Caki2 (cell line): ENCODE results near the gene MTM1. TPM values are rescaled to one million over a fixed set of nuclear protein-coding genes. Genes with fewer than 3 reads are reported as not detected.

Source experiments
- DNase-seq: peaks from one replicate; pipeline ENCODE4 v3.0.0-alpha.2; 2015; ENCODE audit warnings: low read depth
- in situ Hi-C: cut with HindIII; loops from 2 replicates; pipeline ENCODE4 v1.10.0; 2016; ENCODE audit warnings: low sequenced_read_pairs, low pct_unique_long_range_greater_than_20kb, mixed read lengths
- total RNA-seq: library from RNA; depleted of rRNA; stranded (reverse); fragments of >200 nt; shearing (Covaris generic); gene quantifications from 2 replicates; pipeline ENCODE4 v1.2.3, GENCODE V29; 2014; ENCODE audit warnings: low replicate concordance; rRNA removed

MTM1 gene
- total RNA-seq, result 2.4 and 5.1 TPM in 2 replicates

DNA sequence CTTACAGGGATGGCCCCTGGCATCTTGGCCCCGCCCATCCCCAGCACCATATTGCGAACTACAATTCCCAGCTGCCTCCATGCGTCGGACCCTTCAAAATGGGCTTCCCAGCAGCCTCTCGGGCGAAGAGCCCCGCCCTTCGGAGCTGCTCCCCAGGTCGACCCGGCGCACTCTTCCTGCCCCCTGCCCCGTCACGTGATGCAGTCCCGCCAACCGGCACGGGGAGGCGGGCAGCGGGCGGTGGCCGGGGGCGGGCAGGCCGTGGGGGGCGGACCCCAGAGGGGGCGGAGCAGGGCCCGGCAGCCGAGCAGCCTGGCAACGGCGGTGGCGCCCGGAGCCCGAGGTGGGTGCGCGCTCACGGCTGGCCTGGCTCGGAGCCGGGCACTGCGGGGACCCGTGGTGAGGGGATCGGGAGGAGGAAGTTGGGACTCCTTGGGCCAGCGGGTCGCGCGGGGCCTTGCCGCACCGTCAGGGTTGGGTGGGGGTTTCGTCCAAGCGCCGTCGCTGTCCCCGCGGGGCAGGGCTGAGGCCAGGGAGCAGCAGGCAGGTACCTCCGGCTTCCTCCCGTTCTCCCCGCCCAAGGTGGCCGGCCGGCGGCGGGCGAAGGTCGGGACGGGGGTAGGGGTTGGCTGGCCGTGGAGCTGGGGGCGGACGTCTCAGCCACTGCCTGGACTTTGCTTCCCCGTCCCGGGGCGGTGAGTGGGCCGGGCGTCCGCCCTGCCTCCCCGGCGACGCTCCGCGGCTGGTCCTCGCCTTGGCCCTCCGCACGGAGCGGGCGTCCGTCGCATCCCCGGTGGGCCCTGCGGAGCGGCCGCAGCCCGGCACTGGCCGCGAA is at the start of gene MTM1:
Gene MTM1 (plus strand): TSS at position 302 of the 835 bp plus-strand sequence. CDS start 23,994 bp downstream, outside the sequence.
- peak; percentile 89 for DNase-seq
- in situ Hi-C loops, result no loop called here

DNA sequence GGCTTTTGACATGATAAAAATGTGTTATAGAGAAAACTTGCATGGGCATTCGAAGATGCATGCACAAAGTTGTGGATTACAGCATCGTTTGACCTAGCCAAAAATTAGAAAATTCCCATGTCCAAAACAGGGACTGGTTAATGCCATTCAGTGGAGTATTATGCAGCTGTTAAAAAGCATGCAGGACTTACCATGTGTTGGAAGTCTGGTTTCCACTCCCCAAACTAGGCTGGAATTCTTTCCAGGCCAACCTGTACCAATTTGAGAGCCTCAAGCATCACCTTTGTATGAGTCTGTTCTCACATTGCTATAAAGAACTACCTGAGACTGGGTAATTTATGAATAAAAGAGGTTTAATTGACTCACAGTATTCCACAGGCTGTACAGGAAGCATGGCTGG is 45.9 kb upstream of the MTM1 start:
- in situ Hi-C loops, result no loop called here
- DNase-seq, result no peak

DNA sequence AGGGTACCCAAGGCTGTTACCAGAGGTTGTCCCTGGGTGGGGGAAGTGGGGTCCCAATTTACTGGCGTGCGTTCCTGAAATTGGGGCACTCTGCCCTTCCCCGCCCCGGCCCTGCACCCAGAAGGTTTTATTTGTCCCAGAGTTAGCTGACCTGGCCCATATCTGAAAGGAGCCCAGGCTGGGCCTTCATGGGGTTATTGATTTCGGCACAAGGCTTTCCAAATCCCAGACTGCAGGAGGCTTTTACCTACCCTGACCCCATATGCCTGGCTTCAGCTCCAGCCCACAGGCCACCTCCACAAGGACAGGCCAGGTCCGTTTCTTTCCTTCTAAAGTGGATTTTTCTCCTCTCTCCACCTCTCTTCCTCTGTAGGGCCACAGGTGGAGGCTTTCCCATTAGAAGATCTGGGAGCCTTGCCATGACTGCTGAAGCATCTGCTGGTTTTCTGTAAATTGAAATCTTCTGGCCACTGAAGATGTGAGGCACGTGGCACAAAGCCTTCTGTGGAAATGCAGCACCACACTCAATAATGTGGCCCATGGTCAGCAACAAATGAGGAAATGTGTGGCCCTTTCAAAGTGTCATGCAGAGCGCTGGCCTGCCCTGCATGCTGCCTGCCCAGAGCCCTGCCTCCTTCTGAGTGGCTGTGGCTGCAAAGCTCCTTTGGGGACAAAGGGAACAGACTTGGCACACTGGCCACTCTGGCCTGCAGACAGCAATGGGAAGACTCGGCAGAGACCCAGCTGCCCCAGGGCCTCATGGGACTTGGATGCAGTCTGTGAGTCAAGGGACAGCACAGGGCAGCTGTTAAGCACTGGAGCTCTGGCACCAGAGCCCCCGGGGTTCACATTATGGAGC is 43.1 kb upstream of the MTM1 start:
- in situ Hi-C loops, result no loop called here
- DNase-seq, result no peak

DNA sequence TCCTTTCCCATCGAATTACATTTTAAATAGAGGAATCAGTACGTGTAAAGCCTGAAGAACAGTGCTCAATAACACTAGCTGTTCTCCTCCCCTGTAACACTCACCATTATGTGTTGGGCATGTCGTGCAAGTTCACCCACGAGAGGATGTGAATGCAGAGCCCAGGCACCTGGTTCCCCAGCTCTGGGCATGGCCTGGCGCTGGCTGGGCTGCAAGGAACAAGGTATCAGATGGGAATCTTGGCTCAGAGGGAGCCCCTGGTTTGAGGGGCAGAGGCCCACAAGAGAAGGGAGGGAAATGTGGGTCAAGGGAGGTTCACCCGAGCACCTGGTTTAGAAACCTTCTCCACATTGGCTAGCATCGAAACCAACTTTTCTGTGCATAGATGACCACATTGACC is 41.7 kb upstream of the MTM1 start:
- no peak for DNase-seq
- in situ Hi-C loops, result no loop called here

DNA sequence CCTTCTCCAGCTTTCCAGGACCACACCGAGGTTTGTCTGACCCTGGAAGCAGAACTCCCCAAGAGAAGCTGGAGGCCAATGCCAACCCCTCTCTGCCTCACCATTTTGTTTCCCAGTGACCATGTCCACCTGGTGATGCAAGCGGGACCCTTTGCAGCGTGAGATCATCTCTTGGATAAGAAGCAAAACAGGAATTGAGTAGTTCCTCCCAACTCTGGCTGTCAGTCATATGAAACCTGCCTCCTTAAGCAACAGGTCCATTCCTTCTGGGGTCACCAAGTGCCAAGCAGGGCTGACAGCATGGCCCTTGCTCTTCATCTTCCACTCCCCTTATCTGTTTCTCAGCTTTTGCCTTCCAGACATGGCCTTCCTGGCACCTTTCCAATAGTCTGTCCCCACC is 41.3 kb upstream of the MTM1 start:
- DNase-seq, result no peak
- in situ Hi-C loops, result no loop called here

DNA sequence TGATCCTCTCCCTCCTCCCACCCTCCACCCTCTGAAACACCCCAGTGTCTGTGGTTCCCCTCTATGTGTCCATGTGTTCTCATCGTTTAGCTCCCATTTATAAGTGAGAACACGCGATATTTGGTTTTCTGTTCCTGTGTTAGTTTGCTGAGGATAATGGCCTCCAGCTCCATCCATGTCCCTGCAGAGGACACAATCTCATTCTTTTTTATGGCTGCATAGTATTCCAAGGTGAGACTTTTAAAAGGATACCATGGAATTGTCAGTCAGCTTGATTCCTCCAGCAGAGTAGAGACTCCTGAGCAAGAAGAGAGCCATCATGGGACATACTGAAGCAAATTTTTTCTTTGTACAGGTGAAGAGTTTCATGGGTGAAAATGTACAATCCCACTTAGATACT is 38.8 kb upstream of the MTM1 start:
- in situ Hi-C loops, result no loop called here
- DNase-seq, result no peak

DNA sequence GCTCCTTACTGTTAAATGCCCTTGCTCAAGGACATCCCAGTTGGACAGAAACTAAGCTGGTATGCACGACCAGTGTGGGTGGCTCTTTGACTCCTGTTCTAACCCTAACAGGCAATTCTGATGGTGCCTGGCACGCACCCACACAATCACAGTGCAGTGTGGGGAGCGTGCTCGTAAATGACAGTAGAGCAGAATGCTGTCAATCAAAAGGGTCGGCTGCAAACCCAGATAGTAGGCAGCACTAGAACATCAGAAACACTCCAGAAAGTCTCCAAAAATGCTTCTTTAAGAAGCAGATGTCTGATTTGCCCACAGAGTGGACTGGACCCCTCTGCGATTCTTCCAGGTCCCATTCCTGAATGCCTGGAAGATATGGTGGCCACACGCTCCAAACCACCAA is 37.6 kb upstream of the MTM1 start:
- DNase-seq, result no peak
- in situ Hi-C loops, result no loop called here

DNA sequence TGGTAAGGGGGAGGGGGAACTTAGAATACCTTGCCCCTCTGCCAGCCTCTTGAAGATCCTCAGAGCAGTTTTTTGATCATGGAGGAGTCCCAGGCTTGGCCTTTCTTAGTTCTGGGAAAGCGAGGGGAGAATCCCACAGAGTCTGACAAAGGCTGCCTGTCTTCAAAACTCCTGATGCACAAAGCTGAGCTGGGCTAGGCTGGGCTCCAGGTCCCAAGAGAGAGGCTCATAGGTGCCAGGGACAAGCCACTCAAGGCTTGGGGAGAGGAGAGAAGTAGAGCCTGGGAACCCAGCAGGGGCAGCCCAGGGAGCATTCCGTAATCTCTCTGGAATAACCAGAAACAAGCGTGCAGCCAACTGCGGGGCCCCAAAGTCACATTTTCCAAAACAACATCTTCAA is 37.0 kb upstream of the MTM1 start:
- DNase-seq, result no peak
- in situ Hi-C loops, result no loop called here

DNA sequence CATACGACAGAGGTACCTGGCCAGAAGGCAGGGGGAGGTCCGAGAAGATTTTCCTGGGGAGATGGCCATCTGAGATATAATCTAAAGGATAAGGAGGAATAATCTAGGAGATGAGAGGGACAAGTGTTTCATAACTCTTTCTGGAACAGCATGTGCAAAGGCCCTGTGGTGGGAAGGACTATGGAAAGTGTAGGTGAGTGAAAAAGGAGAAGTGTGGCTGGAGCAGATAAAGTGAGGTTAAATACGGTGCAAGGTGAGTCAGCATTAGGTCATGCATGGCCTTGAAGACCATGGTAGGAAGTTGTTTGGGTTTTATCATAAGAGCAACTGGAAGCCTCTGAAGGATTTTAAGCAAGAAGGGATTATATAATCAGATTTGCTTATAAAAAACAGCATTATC is 34.6 kb upstream of the MTM1 start:
- in situ Hi-C loops, result no loop called here

DNA sequence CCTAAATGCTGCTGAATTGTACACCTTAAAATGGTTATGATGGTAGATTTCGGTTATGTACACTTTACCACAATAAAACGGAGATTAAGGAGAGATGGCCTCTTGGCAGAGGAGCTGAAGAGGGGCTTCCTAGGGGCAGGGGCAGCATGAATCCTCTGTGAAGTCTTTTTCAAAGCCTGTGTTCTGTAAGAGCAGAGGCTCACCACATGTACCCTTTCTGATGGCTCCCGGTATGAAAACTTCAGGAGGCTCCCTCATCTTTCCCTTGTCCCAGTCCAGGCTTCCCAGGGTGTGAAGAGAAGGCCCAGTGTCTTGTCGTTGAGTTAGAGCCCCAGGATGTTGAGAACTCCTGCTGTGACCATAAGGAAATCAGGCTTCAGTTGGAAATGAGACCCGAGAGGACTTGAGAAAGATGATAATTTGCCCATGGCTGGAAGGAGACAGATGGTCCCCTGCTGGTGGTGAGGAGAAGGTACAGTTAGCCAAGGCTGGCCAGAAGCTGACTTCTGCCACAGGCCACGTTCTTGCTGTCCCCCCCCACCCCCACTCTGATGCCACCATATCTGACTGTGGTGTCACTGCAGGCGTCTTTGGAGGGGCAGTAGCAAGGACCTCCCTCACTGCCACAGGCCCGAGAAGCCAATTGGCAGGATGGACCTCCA is 31.8 kb upstream of the MTM1 start:
- in situ Hi-C loops, result no loop called here
- DNase-seq, result no peak

More for the DNA sequence above, 34.6 kb upstream of the MTM1 start:
- DNase-seq, result no peak

DNA sequence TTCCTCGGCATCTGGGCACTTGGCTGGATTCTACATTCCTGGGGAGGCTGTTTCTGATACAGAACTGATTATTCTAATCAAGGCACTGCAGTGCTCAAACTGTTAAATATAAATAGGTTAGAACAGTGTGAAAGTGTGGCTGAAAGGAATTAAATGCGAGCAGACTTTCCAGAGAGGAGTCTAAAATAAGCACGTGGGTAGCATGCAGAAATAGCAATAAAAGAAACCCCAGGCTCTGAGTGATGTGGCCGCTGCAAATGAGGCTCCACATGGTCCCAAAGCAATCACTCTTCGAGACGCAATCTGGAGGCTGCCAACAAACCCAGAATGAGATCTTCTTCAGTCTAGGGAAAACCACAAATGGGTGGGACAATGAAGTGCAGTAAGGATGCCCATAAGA is 30.6 kb upstream of the MTM1 start:
- in situ Hi-C loops, result no loop called here
- no peak for DNase-seq

DNA sequence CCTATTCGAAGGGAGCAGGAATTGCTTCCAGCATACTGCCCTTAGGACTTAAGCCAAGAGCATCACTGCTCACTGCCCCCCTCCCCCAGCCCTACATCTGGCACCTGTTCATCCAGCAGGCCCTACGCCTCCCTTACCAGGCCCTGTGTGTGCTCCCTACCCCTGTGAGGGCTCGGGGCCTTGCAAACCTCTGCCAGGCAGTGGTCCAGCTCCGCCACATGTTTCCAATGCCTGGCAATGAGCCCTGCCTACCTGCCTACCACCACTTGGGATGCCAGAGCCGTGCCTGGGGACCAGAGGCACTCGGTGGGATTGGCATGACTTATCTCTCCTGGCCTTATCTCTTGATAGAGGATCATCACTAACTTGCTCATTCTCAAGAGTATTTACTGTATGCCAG is 27.5 kb upstream of the MTM1 start:
- no peak for DNase-seq
- in situ Hi-C loops, result no loop called here

DNA sequence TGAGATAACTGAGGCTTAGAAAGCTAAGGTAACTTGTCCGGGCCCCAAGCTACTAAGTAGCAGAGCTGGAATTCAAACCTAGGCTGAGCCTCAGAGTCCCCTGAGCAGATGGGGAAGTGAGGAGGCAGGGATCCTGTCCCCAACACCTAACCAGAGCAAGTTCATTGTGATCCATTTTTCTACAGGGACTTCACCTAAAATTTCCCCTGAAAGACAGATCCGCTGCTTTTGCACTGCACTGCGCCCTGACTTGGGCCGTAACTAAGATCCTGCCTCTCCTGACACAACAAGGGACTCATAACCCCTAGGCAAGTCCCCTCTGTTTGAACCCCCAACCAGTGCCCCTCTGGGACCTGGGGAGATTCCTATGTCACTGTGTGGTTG is 25.6 kb upstream of the MTM1 start:
- DNase-seq, result no peak
- in situ Hi-C loops, result no loop called here

DNA sequence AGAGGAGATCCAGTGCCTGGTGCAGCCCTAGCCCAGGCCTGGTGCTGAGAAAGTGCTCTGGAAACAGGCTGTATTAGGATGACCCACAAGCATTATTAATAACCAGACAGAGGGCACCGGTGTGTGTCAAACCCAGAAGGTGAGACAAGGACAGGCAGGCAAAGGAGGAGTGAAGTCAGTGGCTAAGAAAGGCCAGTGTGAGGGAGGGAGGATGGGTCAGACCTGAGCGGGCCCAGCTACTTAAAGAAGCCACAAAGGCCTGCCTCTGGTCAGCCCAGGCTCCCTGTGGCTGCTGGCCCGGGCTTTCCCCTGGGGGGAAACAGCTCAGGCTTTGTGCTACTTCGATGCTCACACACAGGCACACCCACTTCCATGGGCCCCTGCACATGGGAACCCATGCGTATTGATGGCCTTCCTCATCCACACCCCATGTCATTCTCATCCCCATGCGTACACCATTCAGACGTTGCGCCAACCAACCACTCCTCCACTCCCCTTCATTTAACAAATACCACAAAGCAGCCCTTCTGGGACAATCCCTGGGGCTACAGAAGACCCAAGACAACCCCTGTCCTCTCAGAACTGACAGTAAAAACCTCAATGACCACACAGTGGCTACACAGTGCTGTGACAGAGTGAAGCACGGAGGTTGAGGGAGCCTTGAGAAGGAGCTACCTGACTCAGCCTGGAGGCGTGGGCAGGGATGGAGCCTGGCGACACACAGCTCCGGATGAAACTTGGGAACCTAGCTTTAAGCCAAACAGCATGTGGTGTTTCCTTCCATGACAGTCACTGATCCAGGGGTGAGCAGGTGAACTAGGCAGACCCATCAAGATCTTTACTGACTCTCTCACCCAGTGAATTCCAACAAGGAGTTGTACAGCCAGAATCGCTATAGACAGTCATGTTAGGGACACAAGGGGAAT is 24.9 kb upstream of the MTM1 start:
- DNase-seq, result peak; percentile 23

DNA sequence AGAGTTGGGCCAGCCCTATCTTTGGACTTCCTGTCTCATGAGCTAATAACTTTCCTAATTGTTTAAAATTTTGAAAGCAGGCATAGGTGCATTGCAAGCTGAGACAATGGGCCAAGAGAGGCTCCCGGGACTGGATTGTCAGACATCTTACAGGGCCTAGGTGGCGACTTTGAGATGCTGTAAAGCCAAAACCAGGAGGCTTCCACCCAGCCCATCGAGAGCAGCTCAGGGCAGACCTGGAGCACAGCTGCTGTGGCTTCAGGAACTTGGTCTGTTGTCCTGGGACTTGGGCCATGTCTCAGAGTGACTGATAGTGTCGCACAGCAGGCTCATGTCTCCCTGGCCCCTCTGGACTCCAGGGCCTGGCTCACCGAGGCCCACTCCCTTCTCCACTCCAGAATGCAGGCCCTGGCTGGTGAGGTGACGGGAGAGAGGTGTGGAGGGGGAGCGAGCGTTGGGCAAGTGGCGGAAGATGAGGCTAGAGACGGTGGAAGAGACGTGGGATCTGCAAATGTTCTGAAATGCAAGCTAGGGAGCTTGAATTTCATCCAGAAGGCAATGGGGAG is 24.1 kb upstream of the MTM1 start:
- no peak for DNase-seq
- in situ Hi-C loops, result no loop called here

More for the DNA sequence above, 24.9 kb upstream of the MTM1 start:
- in situ Hi-C loops, result no loop called here

DNA sequence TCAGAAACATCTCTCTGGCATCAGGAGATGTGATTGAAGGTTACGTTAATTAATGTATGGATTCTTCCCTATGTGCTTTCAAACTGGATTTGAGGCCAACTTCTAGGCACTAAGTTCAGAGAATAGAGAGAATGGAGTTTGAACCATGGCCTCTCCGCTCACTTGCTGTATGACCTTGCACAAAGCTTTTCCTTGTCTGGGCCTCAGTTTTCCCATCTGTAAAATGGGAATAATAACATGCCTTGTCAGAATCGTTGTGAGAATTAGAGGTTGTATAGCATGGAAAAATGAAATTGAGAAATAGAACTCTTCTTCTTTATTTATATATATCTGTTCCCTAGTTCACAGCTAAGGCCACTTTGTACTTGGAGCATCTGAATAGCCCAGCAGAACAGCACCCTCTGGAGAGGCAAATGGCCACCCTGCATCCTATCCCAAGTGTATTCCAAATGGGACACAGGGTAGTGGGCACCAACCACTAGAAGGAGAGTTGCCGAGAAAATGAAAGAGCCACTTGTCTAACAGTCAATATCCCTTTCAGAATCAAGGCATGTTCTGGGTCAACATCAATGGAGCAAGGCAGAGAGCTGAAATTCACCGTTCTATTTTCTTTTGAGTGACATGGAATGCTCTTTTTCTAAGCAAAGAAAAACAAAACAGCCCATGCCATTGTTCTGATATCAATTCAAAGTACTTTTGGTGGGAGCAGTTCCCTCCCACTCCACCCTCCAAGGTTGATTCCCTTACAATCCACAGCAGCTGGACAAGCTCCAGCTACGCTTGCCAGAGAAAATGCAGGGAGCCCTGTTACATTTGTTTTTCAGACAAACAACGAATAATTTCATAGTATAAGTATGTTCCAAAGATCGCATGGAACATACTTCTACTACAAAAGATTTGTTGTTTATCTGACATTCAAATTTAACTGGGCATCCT is 23.3 kb upstream of the MTM1 start:
- no peak for DNase-seq
- in situ Hi-C loops, result no loop called here

DNA sequence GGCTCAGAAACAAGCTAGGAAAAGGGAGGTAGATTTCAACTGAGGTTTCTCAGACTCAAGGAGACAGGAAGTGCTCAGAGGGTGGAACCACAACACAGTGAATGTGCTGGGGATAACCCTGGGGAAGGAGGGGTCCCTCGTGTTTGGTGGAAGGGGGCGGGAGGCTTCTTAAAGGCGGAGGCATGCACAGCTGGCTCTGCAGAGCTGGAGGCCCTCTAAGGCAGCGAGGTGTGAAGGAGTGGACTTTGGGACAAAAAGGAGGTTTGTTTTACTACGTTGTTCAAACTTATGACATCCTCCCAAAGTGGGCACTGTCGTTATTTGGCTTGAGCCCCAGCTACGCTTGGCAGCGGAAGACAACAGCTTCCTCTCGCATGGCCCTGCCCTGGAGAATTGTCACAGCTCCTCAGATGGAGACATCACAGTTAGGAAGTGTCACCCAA is 21.7 kb upstream of the MTM1 start:
- in situ Hi-C loops, result no loop called here

More for the DNA sequence above, 21.7 kb upstream of the MTM1 start:
- no peak for DNase-seq
